SHP77 treated with DMSO at 0.1 percent for 48 hours (cell line): ENCODE results near the gene METTL25B.
A peak's percentile ranks its signal among the peaks of the same experiment; 100 is the strongest.

Experiments used
- DNase-seq: peaks from one replicate; lab custom pipeline; 2025; lab: John Stamatoyannopoulos, UW

The METTL25B gene

DNA sequence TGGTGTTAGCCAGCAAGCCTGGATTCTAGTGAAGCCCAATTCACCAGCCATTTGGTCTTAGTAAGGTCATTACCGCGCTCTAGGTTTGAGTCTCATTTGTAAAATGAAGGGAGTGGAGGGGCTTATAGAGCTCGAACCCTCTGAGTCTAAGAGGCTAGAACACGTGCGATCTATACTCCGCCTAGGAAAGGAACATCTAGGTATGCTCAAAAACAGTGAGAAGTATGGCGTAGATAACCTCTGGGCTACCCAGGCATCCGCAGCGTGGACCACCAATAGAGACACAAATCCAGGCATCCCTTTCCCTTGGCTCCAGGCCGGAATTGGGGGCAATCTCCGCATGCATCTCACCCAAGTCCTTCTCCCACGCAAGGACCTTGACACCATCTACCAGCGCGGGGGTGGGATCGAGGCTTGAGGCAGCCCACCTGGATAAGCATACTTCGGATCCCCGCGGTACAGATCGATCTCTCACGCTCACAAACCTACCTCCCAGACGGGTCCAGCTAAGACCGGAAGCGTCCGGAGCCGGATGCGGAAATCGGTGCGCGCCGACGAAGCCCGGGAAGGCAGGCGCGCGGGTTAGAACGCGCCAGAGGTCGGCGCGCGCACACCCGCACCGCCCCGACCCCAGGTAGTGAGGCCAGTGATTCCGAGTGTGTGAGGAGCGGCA lies at the start of gene METTL25B:
Gene METTL25B, plus strand, starts transcription at position 544 of the 673 bp plus-strand sequence. CDS start 636 bp downstream, outside the sequence.
- DNase-seq, result peak; percentile 84

DNA sequence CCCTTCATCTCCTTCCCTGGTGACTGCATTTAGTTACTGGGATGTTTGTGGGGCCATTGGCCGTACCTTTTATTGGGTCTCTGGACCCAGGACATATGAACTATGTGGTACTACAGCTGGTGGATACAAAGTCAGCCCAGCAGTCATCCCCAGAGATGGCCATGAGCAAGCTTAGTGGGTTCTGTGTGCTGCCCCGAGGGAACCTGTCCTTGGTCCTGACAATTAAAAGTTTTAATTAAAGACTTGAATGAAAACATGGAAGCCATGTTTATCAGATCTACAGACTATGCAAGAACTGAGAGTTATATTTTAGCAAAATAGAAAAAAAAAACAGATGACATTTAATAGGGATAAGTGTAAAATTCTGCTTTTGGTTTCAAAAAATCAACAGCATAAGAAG lies 48.2 kb upstream of the METTL25B start:
- DNase-seq, result no peak

DNA sequence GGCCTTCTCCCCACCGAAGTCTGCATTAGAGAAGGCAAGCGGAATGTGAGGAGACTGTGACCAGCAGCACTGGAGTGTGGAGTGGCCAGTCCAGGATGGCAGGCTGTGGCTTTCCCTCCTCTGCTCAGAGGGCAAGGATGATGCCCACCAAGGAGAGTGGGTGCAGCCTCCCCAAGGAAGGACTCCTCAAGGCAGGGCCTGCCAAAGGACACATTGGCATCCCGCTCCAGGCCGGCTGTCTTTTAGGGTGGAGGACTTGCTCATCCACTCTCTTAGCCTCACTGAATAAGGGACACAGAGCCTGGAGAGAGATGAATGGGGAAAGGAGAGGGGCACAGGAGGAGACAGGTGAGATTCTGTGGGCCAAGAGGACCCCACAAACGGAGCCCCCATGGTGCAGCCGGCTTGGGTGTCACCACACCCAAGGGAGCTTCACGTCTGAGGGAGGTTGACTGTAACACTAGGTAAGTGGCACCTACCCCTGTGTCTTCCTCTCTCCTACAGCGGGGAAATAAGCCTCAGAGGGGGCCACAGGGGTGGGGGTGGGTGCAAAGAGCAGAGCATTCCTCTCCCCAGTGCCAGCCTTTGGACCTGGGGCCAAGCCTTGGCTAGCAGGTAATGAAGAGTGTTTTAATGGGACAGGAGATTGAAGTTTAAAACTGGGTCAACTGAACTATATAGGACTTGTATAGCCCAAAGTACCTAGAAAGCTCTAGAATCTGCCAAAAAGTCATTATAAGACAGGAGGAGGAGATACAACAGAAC lies 46.9 kb upstream of the METTL25B start:
- DNase-seq, result no peak

DNA sequence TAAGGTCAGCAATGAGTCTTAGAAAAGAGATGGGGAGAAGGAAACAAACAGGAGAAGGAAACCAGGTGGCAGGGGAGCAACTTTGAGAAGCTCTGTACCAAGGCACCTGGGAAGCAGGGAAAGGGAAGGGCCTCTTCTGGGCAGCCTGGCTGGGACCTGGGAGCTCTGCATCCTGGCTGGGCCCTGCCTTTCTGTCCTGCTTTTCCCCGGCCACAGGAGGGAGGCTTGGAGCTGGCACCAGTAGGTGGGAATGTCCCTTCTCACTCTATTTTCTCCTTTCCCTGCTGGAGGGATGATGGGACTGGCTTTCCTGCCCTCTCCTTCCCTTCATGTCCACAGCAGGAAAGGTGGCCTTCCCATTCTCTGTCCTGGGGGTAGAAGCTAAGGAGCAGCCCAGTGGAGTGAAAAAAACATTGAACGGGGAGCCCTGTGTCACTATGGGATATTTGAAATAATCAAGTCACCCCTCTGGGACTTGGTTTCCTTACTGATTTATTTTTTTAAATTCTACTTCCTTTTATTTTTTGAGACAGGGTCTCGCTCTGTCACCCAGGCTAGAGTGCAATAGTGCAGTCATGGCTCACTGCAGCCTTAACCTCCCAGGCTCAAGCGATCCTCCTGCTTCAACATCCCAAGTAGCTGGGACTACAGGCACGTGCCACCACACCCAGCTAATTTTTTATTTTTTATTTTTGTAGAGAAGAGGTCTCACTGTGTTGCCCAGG lies 45.9 kb upstream of the METTL25B start:
- DNase-seq, result no peak

- no peak for DNase-seq
These were observed 44.0 kb upstream of the METTL25B start for GRCh38 chr1:156684227-156684782.

DNA sequence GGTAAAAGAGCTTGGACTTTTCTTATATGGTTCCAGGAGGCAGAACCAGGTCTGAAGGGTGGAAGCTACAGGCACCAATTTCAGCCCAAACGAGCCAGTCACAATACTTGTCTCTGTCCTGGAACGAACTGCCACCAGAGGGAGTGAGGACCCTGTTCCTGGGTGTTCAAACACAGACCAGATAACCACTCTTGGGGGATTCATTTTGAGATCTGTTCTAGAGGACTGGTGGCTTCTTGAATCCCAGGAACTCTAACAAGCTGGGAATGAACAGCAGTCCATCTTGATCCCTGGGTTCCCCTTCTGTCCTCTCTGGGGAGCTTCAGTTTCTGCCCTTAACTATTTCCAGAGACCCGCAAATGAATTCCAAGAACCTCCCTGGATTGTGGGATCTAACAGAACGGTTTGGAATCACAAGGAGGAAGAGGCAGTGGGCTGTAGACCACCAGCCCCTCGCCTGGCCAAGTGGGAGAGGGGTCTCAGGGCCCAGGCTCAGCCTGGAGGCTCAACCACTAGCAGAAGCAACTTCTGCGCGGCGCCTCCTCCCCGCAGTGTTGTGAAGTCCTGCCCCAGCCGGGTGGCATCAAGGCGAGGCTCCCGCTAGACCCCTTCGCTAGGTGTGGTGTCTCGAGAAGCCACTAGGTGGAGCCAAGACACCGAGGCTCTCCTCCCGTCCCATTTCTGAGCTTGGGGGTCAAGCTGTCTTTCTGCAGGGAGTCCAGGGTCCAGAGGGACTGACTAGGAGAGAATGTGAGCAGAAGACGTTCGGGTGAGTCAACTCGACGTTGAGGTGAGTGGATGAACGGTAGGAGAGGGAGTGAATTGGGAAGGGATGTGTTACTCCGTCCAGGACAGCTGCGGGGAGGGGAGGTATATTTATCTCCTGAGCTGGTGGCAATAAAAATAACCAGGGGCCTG lies 39.0 kb upstream of the METTL25B start:
- peak; percentile 78 for DNase-seq

DNA sequence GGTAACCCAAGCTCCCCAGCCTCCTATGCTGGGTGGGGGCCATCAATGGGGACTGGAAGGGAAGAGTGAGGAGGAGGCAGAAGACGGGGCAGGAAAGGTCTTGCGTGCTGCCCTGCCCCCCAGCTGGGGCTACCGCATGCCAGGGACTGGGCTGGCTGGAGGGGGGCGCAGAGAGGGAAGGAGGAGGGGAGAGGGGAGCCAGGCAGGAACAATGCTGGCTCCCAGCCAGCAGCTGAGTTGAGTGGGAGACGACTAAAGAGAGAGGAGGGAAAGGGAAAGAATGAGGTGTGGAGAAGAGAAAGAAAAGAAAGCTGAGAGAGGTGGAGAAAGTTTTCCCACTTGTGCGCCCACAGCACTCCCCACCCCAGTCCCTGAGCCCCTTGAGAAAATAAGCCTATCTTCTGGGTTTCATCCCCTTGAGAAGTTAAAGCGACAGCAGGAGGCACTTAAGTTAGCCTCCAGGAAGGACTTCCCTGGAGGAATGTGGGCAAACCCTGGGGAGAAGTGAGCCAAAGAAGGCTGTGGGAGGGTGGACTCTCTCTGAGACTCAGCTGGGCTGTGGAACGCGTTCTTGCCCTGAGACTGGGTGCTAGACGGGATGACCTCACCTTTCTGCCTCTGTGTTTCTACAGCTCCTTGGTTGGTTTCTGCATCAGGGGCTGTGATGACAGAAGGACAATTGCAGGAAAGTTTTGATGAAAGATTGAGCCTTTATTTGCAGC lies 38.2 kb upstream of the METTL25B start:
- DNase-seq, result no peak

- DNase-seq, result no peak
These were observed 37.6 kb upstream of the METTL25B start for GRCh38 chr1:156690675-156691036.

GRCh38 chr1:156691191-156691590 lies 37.1 kb upstream of the METTL25B start:
- no peak for DNase-seq

- no peak for DNase-seq
These were observed 36.4 kb upstream of the METTL25B start for GRCh38 chr1:156691665-156692440.

GRCh38 chr1:156692441-156692924 lies 35.8 kb upstream of the METTL25B start:
- no peak for DNase-seq

DNA sequence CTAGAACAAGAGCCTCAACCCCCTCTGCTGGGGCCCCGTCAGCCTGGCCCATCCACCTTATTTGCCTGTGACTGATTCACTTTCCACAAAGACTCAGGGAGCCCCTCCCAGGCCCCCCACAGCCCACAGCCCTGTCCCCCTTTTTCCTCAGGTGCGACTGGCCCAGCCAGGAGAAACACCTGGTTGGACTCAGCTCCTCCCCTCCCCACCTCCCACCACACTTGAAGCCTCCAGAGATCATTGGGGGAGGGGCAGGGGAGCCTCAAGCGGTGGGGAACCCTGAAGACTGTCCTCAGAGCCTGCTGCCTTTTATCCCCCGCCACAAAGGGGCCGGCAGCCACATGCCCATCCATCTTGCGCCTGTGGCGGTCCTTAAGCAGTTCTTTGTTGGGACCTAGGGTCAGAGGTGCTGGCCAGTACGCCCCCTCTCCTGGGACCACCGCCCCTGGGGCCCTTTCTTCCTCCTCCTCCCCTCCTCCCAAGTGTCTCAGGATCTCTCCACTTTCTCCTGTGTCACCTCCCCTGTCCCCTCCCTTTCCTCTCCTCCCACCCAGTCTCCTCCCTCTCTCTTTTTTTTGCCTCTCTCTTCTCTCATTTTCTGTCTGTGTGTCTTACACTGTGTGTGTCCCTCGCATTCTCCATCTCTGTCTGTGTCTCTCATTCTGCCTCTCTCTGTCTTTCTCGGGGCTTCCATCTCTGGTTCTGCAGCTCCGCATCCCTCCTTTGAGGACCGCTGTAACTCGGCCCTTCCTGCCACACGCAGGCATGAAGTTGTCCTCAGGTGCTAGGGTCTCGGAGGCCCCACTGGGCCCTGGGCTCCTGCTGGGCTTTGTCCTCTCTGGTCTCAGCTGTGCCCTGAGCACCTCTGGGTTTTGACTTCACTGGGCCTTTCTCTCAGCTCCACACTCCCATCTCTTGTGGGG lies 35.1 kb upstream of the METTL25B start:
- DNase-seq, result no peak

DNA sequence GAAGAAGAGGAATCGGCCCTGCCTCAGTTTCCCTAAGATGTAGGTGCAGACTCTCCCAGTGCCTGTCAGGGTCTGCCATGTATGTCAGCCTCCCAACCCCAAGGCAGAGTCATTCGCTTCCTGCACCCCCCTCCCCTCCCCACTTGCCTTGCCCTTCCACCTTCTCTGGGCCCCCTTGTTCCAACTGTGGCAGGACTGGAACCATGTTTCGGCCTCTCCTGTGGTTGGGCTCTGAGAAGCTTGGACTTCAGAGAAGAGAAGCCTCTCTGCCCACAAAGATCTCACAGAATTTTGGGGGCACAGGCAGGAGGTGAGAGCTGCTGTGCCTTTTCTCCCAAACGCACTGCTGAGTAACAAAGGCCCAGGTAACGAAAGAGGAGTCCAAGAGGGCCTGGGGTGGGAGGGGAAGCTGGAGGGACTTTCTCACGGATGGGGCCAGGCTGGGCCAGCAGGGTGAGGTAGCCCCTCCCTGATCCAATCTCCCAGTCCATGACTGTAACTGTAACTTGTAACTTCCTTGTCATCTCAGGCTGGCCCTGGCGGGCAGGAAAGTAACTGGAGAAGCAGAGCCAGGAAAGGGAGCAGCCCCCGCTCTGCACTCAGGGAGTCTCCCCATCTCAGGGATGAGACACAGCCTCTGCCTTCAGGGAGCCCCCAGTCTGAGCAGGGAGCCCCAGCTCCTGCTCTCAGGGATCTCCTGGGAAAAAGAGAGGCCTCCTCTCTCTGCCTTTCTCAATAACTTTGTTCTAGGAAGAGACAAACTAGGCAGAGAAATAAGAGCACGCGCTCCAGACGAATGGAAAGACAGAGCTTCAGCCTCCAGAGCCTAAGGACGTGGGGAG lies 34.2 kb upstream of the METTL25B start:
- no peak for DNase-seq

- no peak for DNase-seq
These were observed 33.6 kb upstream of the METTL25B start for GRCh38 chr1:156694690-156694962.

GRCh38 chr1:156696755-156697154 lies 31.5 kb upstream of the METTL25B start:
- DNase-seq, result no peak

DNA sequence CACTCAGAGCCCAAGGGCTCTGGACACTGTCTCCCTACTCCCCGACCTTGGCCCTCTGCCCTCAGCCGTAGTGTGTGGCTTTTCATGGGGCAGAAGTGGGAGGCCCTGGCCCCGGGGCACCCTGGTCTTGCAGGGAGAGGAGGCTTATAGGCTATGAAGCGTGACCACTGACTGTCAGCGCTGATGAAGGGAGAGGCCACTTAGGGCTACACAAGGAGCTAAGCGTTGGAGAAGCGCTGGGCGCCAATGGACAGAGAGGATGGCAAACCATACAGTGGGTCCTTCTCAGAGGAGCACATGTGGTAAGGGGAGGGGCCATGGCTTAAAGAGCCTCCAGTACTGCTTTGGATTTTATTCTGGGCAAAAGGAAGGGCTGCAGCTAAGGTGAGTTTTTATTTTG lies 30.8 kb upstream of the METTL25B start:
- no peak for DNase-seq

- no peak for DNase-seq
These were observed 29.3 kb upstream of the METTL25B start for GRCh38 chr1:156698995-156699394.
